GM10248 (cell line): ENCODE measurements around the gene TMEM59.
"Not testable (repeated sequence)": the region's sequence is repeated elsewhere in the genome, so short reads cannot be mapped to it uniquely, and the experiment has no call there.

ENCODE experiments used
- CTCF ChIA-PET: fragments of 300-600 bp; sonication (Branson Sonifier 250); formaldehyde crosslinking; extraction: SDS; loops from one replicate; lab custom pipeline; 2021; ENCODE audit warnings: antibody characterized with exemption; lab: Yijun Ruan, JAX
- POLR2A ChIA-PET: fragments of 350-650 bp; sonication (Branson Sonifier 250); formaldehyde crosslinking; extraction: SDS; loops from one replicate; lab custom pipeline; 2020; ENCODE audit warnings: antibody characterized with exemption; lab: Yijun Ruan, JAX
- DNase-seq: peaks from one replicate; pipeline ENCODE4 v3.0.0; 2012; ENCODE audit errors: extremely low spot score
- CTCF ChIP-seq: IDR thresholded peaks from 2 replicates; pipeline ENCODE4 v1.5.1; 2012; ENCODE audit warnings: mild to moderate bottlenecking, low read depth; ENCODE audit errors: extremely low read depth, missing control alignments, control extremely low read depth

Gene TMEM59

GRCh38 chr1:54027848-54028247, 25.2 kb downstream of the TMEM59 start:
- ChIA-PET POLR2A (no interaction called here), CTCF (interaction anchor here (1.1 to 1.3 kb wide), 2 partner anchors 11 to 193 kb away, joined by 3 to 4 read pairs; no protein-coding TSS in a partner anchor)
- no peak for TF ChIP-seq CTCF
- DNase-seq: no peak

- CTCF ChIA-PET, DNase-seq, POLR2A ChIA-PET: not testable (repeated sequence)
Measured at GRCh38 chr1:54024811-54025210, 28.2 kb downstream of the TMEM59 start.

- TF ChIP-seq CTCF: no peak
- ChIA-PET POLR2A (no interaction called here), CTCF (no interaction called here)
- no peak for DNase-seq
Measured at GRCh38 chr1:54024358-54024757, 28.6 kb downstream of the TMEM59 start.

- DNase-seq, POLR2A ChIA-PET: not testable (repeated sequence)
- CTCF ChIA-PET: interaction anchor here (1.3 kb wide), 1 partner anchor 62 kb away, joined by 3 read pairs; no protein-coding TSS in a partner anchor
Measured at GRCh38 chr1:54019562-54020176, 33.3 kb downstream of the TMEM59 start.

GRCh38 chr1:54018635-54019034, 34.4 kb downstream of the TMEM59 start:
- ChIA-PET POLR2A (no interaction called here), CTCF (interaction anchor here (1.3 kb wide), 1 partner anchor 63 kb away, joined by 3 read pairs; no protein-coding TSS in a partner anchor)
- no peak for DNase-seq
- TF ChIP-seq CTCF: no peak

GRCh38 chr1:54017979-54018378, 35.0 kb downstream of the TMEM59 start, which contains the start of gene LDLRAD1:
TSS of gene LDLRAD1 (minus strand) at chr1:54018186. CDS start at chr1:54018112, 74 bp downstream.
- no peak for TF ChIP-seq CTCF

GRCh38 chr1:54016343-54017282, 36.4 kb downstream of the TMEM59 start:
- no peak for DNase-seq
- TF ChIP-seq CTCF: no peak
- ChIA-PET POLR2A (no interaction called here), CTCF (interaction anchor here (1.0 to 1.3 kb wide), 2 partner anchors 11 to 57 kb away, joined by 4 read pairs; no protein-coding TSS in a partner anchor)

More at GRCh38 chr1:54017979-54018378, 35.0 kb downstream of the TMEM59 start, which contains the start of gene LDLRAD1:
- no peak for DNase-seq
- CTCF ChIA-PET: no interaction called here
- POLR2A ChIA-PET: no interaction called here
